Stimulated activated CD8-positive, alpha-beta memory T cell treated with anti-CD3 and anti-CD28 coated beads, Interleukin-12 subunit alpha, Interleukin-12 subunit beta, amount 100 ng/mL, for 24 hours (primary cell): Measurements from ENCODE around the gene YRDC.
A peak's percentile ranks its signal among the peaks of the same experiment; 100 is the strongest.

Experiments
- DNase-seq: peaks from one replicate; pipeline ENCODE4 v3.0.0-alpha.2; 2020; ENCODE audit errors: extremely low read depth

YRDC gene, protein sequence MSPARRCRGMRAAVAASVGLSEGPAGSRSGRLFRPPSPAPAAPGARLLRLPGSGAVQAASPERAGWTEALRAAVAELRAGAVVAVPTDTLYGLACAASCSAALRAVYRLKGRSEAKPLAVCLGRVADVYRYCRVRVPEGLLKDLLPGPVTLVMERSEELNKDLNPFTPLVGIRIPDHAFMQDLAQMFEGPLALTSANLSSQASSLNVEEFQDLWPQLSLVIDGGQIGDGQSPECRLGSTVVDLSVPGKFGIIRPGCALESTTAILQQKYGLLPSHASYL

DNA sequence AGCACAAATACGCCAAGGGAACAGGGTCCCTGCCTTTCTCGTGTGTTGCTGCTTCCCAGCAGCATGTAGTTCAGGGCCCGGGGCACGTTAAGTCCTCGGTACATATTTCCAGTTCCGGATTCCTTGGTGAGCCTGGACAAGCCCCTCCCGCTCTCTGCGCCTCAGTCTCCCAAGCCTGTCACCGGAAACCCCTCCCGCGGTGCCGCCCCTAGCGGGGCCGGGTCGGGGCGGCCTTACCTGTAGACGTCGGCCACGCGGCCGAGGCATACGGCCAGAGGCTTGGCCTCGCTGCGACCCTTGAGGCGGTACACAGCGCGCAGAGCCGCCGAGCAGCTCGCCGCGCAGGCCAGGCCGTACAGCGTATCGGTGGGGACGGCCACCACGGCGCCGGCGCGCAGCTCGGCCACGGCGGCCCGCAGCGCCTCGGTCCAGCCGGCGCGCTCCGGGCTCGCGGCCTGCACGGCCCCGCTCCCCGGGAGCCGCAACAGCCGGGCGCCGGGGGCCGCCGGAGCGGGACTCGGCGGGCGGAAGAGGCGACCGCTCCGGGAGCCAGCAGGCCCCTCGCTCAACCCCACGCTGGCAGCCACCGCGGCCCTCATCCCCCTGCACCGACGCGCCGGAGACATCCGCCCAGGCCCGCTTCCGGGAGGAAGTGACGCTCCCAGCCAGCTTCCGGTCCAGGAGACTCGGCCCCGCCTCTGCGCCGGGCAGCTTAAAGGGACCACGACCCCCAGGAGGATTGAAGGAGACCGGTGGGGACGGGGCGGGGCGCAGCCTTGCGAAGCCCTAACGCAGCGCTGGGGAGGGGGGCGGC is at the start of gene YRDC, which contains the start of gene C1orf122:
YRDC (minus strand) TSS at position 654 of the 814 bp plus-strand sequence; CDS start at position 626, 28 bp downstream.
C1orf122 (plus strand) TSS at position 236 of the 814 bp plus-strand sequence. CDS start 615 bp downstream, outside the sequence.
- DNase-seq: peak; percentile 87

DNA sequence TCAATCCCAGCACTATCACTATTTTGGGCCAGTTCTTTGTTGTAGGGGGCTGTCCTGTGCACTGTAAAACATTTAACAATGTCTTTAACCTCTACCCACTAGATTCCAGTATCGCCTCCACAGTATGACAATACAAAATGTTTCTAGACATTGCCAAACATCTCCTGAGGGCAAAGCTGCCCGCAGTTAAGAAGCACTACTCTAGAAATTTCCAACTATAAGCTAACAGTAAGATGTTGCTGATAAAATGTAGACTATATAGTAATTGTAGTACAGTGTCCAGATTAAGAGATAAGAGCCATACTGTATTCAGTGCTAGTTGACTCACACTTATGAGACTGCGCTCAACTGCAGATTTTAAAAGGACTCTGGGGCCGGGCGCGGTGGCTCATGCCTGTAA is 46.4 kb upstream of the YRDC start:
- no peak for DNase-seq

DNA sequence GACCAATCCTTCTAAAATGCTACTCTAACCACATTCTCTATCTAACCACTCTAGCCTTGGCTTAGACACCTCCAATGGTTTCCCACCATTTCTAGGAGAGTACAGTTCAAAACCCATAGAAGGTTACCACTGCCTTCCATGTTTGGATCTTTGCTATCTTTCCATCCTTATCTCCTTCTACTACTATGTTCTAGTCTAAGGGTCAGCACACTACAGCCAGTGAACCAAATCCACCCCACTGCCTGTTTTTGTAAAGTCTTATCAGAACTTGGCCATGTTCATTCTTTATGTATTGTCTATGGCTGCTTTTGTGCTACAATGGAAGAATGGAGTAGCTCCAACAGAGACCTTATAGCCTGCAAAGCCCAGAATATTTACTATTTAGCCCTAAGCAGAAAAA is 45.1 kb upstream of the YRDC start:
- DNase-seq: no peak

DNA sequence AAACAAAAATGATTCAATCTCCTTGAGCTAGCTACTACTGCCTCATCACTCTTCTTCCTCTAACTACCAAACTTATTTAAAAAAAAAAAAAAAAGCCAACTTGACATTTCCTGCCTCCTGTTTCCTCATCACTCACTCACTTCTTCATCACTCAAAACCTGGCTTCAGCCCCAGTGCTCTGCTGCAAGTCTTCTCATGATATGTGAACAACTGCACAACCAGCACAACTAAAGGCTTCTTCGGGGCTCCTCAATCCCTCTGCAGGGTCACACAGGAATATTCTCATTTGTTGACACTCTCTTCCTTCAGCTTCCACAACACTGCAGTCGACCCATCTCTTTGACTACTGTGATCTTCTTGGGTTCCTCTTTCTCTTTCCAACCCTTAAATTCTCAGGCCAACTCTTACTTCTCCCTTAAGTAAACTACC is 43.8 kb upstream of the YRDC start:
- DNase-seq: no peak

DNA sequence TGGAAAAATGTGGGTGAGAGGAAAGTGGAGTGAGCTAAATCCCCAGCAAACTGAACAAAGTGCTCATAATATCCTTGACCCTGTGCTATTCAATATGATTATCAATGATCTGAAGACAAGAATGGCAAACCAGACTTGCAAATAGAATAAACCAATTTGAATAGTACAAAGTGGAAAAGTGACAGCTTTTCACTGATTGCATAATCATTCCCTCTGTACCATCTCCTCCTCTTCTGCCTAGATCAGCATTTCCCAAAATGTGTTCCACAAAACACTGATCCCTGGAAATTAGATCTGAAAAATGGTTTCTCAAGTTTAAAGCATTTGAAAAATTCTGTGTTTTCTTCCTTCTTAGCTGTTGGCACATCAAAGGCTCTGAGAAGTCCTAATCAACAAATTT is 43.3 kb upstream of the YRDC start:
- no peak for DNase-seq

DNA sequence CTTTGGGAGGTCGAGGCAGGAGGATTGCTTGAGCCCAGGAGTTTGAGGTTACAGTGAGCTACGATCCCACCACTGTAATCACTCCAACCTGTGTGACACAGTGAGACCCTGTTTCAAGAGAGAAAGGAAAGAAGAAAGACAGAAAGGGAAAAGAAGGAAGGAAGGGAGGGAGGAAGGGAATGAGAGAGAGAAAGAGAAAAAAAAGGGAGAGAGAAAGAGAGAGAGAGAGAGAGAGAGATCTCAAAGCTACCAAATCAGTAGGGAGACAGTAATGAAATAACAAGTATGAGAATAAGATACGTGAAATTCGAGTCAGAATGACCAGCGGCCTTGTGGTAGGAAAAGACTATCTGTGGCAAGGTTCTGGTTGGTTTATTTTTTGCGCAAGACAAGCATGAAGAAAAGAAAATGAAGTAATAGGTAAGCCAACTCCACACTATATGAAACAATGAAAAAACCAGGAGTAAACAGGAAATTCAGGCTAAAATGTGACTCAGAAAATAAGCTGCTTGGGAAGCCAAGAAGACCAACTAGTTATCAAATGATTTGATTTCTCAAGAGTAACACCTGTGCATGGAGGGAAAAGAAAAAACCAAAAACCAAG is 42.4 kb upstream of the YRDC start:
- no peak for DNase-seq

DNA sequence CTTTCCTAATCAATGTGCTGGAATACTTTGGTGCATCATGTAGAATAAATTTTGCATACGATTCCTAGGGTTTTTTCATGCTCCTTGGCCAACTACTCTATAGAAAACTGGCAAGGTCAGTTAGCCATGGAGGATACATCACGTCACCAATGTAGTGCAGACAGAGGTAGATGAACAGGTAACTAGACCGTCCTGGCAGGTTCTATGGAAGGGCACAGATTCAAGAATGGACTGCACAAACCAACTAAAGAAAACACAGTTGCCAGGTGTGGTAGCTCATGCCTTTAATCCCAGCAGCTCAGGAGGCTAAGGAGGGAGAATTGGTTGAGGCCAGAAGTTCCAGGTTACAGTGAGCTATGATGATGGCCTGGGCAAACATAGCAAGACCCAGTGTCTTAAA is 41.5 kb upstream of the YRDC start:
- DNase-seq: no peak

DNA sequence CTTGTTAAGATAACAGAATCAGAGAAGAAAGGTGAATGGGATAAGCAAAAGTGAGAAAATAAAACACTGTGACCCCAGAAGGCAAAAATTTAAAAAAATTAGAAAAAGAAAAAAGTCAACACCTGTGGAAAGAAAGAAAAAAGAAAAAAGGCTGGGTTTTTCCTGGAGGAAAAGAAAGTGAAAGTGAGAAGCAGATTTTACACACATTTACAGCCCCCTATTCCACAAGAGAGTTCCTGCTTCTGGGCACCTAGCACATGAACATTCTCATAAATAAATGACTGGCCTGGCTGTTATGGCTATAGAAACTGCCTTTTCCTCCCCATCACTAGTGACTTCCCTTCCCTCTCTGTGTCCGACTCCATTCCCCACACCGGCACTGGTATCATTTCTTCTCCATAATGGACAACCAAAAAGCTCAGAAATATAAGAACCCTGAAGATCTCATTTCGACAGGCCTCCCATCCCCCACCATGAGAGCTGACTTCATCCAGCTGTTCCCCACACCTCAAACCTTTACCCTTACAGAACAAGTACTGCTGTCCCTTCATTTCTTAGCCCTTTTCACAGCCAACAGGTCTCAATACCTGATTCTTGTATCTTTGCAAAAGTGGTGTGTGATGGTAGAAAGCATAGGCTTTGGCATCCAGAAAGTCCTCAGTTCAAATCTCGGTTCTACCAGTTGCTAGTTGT is 38.8 kb upstream of the YRDC start:
- no peak for DNase-seq

DNA sequence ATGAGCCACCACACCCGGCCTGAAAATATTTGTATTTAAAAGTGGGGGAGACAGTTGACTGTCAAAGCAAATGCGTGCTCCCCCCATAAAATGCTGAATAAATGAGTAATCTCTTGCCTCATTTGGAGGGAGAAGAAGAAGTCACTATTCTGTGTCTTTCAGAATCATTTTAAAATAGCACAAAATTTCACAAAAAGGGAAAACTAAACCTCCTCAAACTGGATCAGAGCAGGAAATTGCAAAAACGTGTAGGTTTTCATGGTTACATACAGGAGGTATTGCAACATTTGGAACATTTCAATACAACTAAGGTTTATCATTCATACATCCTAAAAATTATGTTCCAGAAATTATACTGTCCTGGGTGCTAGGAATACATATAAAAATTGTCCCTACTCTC is 37.8 kb upstream of the YRDC start:
- DNase-seq: no peak

DNA sequence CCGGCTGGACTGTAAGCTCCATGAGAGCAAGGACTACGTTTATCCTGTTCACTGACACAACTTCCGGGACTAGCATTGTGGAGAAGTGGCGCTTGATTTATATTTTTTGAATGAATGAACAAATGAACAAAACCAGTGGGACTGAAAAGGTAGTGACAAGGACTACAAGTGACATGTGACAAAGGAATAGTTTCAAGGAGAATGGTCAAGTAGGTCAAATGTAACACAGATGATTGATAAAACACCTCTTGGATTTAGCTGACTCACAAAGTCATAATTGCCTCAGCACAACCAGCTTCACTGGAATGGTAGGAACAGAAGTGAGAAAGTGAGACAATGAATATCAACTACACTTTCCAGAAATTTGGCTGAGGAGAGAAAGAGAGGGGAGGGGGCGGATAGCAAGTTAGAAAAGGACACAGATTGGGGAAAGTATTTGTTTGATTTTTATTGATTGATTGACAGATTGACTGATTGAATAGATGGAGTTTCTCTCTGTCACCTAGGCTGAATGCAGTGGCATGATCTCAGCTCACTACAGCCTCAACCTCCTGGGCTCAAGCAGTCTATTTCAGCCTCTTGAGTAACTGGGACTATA is 37.1 kb upstream of the YRDC start:
- DNase-seq: no peak

DNA sequence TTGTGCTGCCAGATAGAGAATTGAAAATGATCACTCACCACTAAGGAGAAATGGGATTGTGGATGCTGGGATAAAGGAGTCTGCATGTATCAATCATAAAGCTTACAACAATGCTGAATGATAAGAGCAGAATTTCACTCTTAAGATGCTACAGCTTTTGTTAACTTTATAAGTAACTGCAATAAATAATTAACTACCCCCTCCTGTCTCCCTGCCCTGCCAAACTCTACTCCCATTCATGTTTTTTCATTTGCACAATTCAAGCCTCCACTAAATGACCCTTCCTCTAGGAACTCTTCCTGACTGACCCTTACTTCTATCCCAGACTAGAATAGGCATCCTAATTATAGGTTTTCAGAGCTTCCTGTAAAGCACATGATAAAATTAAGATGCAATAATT is 36.5 kb upstream of the YRDC start:
- DNase-seq: no peak

DNA sequence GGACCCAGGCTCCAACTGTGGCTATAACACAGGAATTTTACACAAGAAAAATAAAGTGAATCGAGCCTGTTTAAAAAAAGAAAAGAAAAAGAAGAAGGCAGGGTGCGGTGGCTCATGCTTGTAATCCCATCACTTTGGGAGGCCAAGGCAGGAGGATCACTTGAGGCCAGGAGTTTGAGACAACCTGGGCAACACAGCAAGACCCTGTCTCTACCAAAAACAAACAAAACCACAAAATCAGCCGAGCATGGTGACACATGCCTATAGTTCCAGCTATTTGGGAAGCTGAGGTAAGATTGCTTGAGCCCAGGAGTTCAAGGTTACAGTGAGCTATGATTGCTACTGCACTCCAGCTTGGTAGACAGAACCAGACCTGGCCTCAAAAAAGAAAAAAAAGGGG is 33.6 kb upstream of the YRDC start:
- no peak for DNase-seq

DNA sequence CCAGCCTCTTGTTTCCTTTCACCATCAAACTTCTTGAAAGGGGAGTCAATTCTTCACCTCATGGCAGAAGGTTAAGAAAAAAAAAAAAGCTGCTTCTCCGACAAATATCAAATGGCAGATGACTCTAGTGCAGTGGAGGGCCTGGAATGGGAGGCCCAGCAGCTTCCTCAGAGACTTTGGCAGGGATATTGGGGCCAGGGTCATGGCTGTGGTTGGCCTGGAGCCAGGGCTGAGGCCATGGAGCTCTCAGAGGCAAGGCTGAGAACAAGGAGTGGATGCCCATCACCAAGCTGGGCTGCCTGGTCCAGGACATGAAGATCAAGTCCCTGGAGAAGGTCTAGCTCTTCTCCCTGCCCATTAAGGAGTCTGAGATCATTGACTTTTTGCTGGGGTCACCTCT is 32.7 kb upstream of the YRDC start:
- no peak for DNase-seq

DNA sequence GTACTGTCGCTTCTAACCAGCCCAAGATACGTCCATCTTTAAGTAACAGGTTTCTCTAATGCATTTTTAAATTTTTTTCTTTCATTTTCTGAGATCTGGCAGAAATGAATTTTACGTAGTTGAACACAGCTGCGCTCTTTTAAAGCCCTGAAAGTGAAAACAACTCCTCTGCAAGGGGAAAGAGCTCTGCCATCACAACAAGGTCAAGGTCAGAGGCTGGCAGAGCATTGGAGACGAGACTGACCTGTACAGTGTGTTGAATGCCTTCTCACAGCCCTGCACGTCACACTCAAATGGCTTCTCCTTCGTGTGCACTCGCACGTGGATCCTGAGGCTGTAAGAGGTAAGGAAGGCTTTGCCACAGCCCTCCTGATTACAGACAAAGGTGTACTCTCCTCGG is 31.7 kb upstream of the YRDC start:
- DNase-seq: no peak

DNA sequence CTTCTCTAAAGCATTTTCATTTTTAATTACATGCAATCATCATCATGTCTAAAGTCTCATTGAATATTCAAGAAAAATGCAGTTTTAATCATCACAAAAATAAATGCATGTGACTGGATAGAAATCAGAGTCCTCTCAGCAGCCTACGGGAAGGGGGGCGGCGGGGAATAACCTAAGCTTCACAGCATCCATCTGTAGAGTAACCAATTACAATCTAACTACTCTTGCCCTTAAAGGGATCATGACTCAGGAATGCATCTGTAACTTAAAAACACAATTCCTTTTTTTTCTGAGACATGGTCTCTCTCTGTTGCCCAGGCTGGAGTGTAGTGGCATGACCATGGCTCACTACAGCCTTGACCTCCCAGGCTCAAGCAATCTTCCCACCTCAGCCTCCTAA is 28.8 kb upstream of the YRDC start:
- no peak for DNase-seq

DNA sequence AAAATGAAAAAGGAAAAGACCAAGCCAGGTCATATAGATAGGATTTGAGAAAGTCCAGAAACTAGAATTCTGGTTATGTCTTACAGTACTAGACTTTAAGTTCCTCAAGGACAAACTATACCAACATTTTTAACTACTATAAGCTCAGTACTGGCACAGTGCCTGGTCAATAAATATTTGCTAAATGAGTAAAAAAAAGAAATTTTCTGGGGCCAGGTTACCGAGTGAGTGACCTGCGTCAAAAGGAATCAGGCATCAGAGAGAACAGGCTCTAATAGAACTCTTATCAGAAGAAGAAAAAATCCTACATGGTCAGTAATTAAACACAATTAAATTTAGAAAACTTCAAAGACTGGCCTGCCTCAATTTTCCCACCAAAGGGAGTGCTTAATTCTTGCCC is 23.8 kb upstream of the YRDC start:
- DNase-seq: no peak

DNA sequence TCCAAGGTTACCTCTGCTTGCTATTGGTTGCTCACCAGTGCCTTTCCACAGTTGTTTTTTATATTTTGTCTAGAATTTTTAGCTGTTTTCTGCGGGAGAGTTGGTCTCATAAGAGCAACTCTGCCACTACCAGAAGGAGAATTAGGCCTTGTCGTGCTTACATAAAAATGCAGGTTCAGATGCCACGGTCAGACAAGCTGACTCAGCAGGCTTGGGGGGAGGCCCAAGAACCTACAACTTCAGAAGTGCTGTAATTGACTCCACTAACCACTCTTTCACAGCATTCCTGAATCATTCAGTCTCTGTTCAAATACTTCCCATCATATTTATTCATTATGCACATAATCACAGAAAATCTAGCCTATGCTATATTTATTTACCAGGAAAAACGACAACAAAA is 23.1 kb upstream of the YRDC start:
- DNase-seq: no peak

DNA sequence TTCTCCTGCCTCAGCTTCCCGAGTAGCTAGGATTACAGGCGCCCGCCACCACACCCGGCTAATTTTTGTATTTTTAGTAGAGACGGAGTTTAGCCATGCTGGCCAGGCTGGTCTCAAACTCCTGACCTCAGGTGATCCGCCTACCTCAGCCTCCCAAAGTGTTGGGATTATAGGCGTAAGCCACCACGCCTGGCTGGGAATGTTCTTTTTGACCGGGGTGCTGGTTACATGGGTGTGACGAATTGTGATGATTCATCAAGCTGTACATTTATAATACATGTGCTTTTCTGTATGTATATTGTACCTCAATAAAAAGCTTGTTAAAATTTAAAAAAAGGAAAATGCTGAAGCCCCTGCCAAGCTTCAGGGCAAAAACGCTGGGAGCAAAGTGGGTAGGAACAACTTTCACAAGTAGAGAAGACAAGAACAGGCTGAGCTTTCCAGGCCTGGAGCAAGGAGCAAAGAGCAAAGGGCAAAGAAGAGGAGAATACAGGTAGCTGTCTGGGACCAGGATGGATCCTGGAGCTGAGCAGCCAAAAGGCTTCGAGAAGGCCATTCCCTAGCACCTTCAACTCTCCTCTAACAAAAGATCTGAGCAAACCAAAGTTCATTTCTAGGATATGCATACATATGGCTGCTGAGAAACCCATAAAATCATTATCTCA is 20.5 kb upstream of the YRDC start:
- no peak for DNase-seq

DNA sequence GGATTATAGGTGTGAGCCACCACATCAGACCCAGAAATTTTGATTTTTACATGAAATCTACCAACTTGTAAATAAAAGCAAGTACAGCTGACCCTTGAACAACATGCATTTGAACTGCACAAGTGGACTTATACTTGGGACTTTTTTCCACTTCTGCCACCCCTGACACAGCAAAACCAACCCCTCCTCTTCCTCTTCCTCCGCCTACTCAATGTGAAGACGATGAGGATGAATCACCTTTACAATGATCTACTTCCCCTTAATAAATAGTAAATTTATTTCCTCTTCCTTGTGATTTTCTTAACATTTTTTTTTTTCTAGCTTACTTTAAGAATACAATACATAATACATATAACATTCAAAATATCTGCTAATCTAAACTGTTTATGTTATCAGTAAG is 17.5 kb upstream of the YRDC start:
- DNase-seq: no peak

DNA sequence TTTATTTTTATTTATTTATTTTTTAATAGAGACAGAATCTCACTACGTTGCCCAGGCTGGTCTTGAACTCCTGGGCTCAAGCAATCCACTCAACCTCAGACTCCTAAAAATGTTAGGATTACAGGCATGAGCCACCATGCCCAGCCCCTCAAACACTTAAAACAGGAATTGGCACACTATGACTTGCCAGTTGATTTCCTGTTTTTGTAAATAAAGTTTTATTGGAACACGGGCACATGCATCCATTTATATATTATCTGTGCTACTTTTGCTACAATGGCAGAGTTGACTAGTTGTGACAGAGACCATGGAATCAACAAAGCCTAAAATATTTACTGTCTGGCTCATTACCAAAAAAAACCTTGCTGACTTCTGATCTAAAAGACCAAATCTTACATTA is 16.0 kb upstream of the YRDC start:
- DNase-seq: no peak
